Retinal pigment epithelial cell (primary cell): ENCODE results near the gene OR4Q2.
"Not testable (repeated sequence)": the region's sequence is repeated elsewhere in the genome, so short reads cannot be mapped to it uniquely, and the experiment has no call there.

Experiments used
- DNase-seq: peaks from one replicate; pipeline ENCODE4 v3.0.0-alpha.2; 2010; ENCODE audit warnings: low read depth
- H3K4me3 ChIP-seq: 2 replicates; pipeline ENCODE4 v1.5.1; 2011; ENCODE audit warnings: mild to moderate bottlenecking, low read length, control low read depth, moderate library complexity
- CTCF ChIP-seq: conservative IDR thresholded peaks from 2 replicates; pipeline ENCODE4 v1.5.1; 2011; ENCODE audit warnings: low read depth, low read length, control low read depth, inconsistent platforms

Gene OR4Q2

GRCh38 chr14:20001863-20002262, at the start of gene OR4Q2:
TSS of gene OR4Q2 (plus strand) at chr14:20002163.
- TF ChIP-seq CTCF = no peak
- H3K4me3 ChIP-seq = no peak within 1 kb of the TSS
- no peak for DNase-seq

- not testable (repeated sequence) for H3K4me3 ChIP-seq, DNase-seq
These were observed 32.2 kb upstream of the OR4Q2 start for GRCh38 chr14:19969735-19970134.

- TF ChIP-seq CTCF = no peak
These were observed 27.1 kb upstream of the OR4Q2 start for GRCh38 chr14:19974844-19975243.

GRCh38 chr14:19975291-19975690, 26.7 kb upstream of the OR4Q2 start, which contains the start of gene OR4K15:
TSS of gene OR4K15 (plus strand) at chr14:19975591. CDS start at chr14:19975591, 0 bp downstream.
- TF ChIP-seq CTCF = no peak
- no peak within 1 kb of the TSS for H3K4me3 ChIP-seq
- no peak for DNase-seq

More at GRCh38 chr14:19974844-19975243, 27.1 kb upstream of the OR4Q2 start:
- DNase-seq = no peak
- no peak overlapping the region for H3K4me3 ChIP-seq

GRCh38 chr14:19993438-19993837, 8.5 kb upstream of the OR4Q2 start:
- DNase-seq = no peak
- H3K4me3 ChIP-seq = no peak overlapping the region
- TF ChIP-seq CTCF = no peak

GRCh38 chr14:20002319-20002718, 356 bp downstream of the OR4Q2 start:
- no peak overlapping the region for H3K4me3 ChIP-seq
- no peak for DNase-seq
- TF ChIP-seq CTCF = no peak

- no peak for TF ChIP-seq CTCF
- DNase-seq = no peak
- H3K4me3 ChIP-seq = no peak overlapping the region
These were observed 6.2 kb downstream of the OR4Q2 start for GRCh38 chr14:20008156-20008555.
